HL-60 (cell line): ENCODE measurements around the gene IBTK.

ENCODE experiments used
- CTCF ChIP-seq: IDR thresholded peaks from one replicate; pipeline ENCODE4 v1.5.1; 2011; ENCODE audit warnings: low read length, control low read depth, inconsistent platforms; ENCODE audit not compliant: insufficient read depth
- GABPA ChIP-seq: IDR thresholded peaks from 2 replicates; pipeline ENCODE4 v1.6.1; 2012; ENCODE audit warnings: low read depth
- POLR2AphosphoS5 ChIP-seq: IDR thresholded peaks from 2 replicates; pipeline ENCODE4 v1.6.1; 2012; ENCODE audit warnings: low read depth
- REST ChIP-seq: IDR thresholded peaks from 2 replicates; pipeline ENCODE4 v1.6.1; 2012; ENCODE audit warnings: low read depth; ENCODE audit not compliant: insufficient replicate concordance
- SPI1 ChIP-seq: IDR thresholded peaks from 2 replicates; pipeline ENCODE4 v1.6.1; 2012; ENCODE audit warnings: low read depth, mild to moderate bottlenecking, borderline replicate concordance

- TF ChIP-seq CTCF (no peak), POLR2AphosphoS5 (no peak), SPI1 (no peak), GABPA (no peak), REST (no peak)
Measured at GRCh38 chr6:82237013-82237412, 10.5 kb downstream of the IBTK start.
